Motor neuron (in vitro differentiated cells): ENCODE measurements around the gene NXPH4. TPM values are rescaled to one million over a fixed set of nuclear protein-coding genes. Genes with fewer than 3 reads are reported as not detected.

Experiments
- ATAC-seq, 8 experiments: fragments of 200-7000 bp; cut with Tn5 transposase; replicated peaks in 6 of 8; 2 replicates each; pipeline ENCODE4 v1.8.0; 2021; ENCODE audit warnings: mild to moderate bottlenecking in 8 of 8, moderate library complexity in 8 of 8
- H3K27ac ChIP-seq, 2 donors: fragments of 250-450 bp; sonication (Bioruptor Pico); 2 replicates each; pipeline ENCODE4 v1.9.0; 2021; ENCODE audit warnings: antibody characterized with exemption in 2 of 2, mild to moderate bottlenecking in 2 of 2, moderate library complexity in 1 of 2
- H3K4me1 ChIP-seq, 2 donors: fragments of 250-450 bp; sonication (Bioruptor Pico); replicated peaks in 1 of 2; 2 replicates each; pipeline ENCODE4 v1.6.1; 2021; ENCODE audit warnings: antibody characterized with exemption in 2 of 2, mild to moderate bottlenecking in 2 of 2, moderate library complexity in 1 of 2
- H3K4me3 ChIP-seq, 5 donors: fragments of 250-450 bp; sonication (Bioruptor Pico); 2 replicates each; pipeline ENCODE4 v1.9.0; 2021; ENCODE audit warnings: antibody characterized with exemption in 5 of 5, mild to moderate bottlenecking in 5 of 5, moderate library complexity in 4 of 5
- WGBS, 10 experiments: fragments of 450-650 bp; shearing (Covaris generic); methylation state at CpG; one replicate each; pipeline ENCODE4 v1.0.0; 2022; 5-methylcytosine and 5-hydroxymethylcytosine counted together
- in situ Hi-C, 9 experiments: fragments of 400-800 bp; cut with MboI; loops; one replicate each; pipeline ENCODE4 v1.15.0; 2021; ENCODE audit warnings: low sequenced_read_pairs in 9 of 9, low pct_unique_long_range_greater_than_20kb in 2 of 9; ENCODE audit not compliant: unreplicated experiment in 9 of 9
- total RNA-seq, 8 experiments: library from RNA; unstranded; fragments of 300-600 nt; gene quantifications; 2 replicates each; pipeline versions ENCODE4 v1.2.3 to v1.2.4, GENCODE V29; 2022

The NXPH4 gene
- total RNA-seq, 8 experiments from 2014 or later = 0.36 to 16.3 (median 10.7) TPM

- peaks cover 50 to 53% of the 10 kb centered on the region in 2 donors for H3K4me1 ChIP-seq
- ATAC-seq = peak; percentile 1 to 15 (median 8)
- 0 to 100% (median 12%) methylated on average over 1 to 11 of the region's 19 CpGs; no CpG with 5 or more reads in 7 of the 10 experiments for WGBS, 10 experiments
- peak overlapping the region; percentile 36 to 56 (median 42) for H3K4me3 ChIP-seq
- H3K27ac ChIP-seq = peak overlapping the region; percentile 94 to 100
- in situ Hi-C loops = loop anchor here in 1 of 9 experiments (25.0 kb wide), 1 partner anchor 221 kb away; the partner anchor contains the start of genes GLI1 and INHBE
Observed at GRCh38 chr12:57240926-57241401, 24.4 kb downstream of the NXPH4 start.

GRCh38 chr12:57241402-57242310, 25.1 kb downstream of the NXPH4 start:
- in situ Hi-C loops = loop anchor here in 1 of 9 experiments (25.0 kb wide), 1 partner anchor 221 kb away; the partner anchor contains the start of genes GLI1 and INHBE
- WGBS, 10 experiments = 0 to 40% (median 7%) methylated on average over 2 to 10 of the region's 48 CpGs; no CpG with 5 or more reads in 6 of the 10 experiments
- ATAC-seq = peak in 2 of 8 experiments; percentile 3 to 4
- Histone ChIP-seq H3K4me3 (peak overlapping the region; percentile 36 to 56 (median 42)), H3K4me1 (peaks cover 43 to 46% of the 10 kb centered on the region in 2 donors), H3K27ac (peak overlapping the region; percentile 94 to 100)

GRCh38 chr12:57242329-57242690, 25.7 kb downstream of the NXPH4 start:
- peaks cover 36 to 39% of the 10 kb centered on the region in 2 donors for H3K4me1 ChIP-seq
- peak overlapping the region; percentile 36 to 56 (median 42) for H3K4me3 ChIP-seq
- ATAC-seq = peak in 1 of 8 experiments; percentile 2
- 33% methylated on average over 3 of the region's 18 CpGs; no CpG with 5 or more reads in 9 of the 10 experiments for WGBS, 10 experiments
- peak overlapping the region; percentile 94 to 100 for H3K27ac ChIP-seq
- in situ Hi-C loops = loop anchor here in 1 of 9 experiments (25.0 kb wide), 1 partner anchor 220 kb away; the partner anchor contains the start of genes GLI1 and INHBE

- in situ Hi-C loops = loop anchor here in 1 of 9 experiments (25.0 kb wide), 1 partner anchor 219 kb away; the partner anchor contains the start of genes GLI1 and INHBE
- H3K27ac ChIP-seq = peak overlapping the region; percentile 94 to 100
- ATAC-seq = peak; percentile 21 to 70 (median 28)
- 0 to 10% (median 0%) methylated on average over 2 to 11 of the region's 45 CpGs; no CpG with 5 or more reads in 6 of the 10 experiments for WGBS, 10 experiments
- peaks cover 31 to 34% of the 10 kb centered on the region in 2 donors for H3K4me1 ChIP-seq
- H3K4me3 ChIP-seq = peak overlapping the region; percentile 36 to 56 (median 42)
Observed at GRCh38 chr12:57242691-57243454, 26.3 kb downstream of the NXPH4 start.

- Histone ChIP-seq H3K4me3 (peak overlapping the region; percentile 36 to 56 (median 42)), H3K4me1 (peaks cover 22 to 25% of the 10 kb centered on the region in 2 donors), H3K27ac (no peak overlapping the region)
- 4 to 64% (median 8%) methylated on average over 6 to 15 of the region's 41 CpGs; no CpG with 5 or more reads in 5 of the 10 experiments for WGBS, 10 experiments
- ATAC-seq = peak in 3 of 8 experiments; percentile 1 to 16 (median 3)
- in situ Hi-C loops = loop anchor here in 1 of 9 experiments (25.0 kb wide), 1 partner anchor 219 kb away; the partner anchor contains the start of genes GLI1 and INHBE
Observed at GRCh38 chr12:57243521-57244311, 27.1 kb downstream of the NXPH4 start.

GRCh38 chr12:57244312-57244696, 27.7 kb downstream of the NXPH4 start:
- WGBS, 10 experiments = 30 to 80% (median 49%) methylated on average over 1 to 4 of the region's 6 CpGs; no CpG with 5 or more reads in 6 of the 10 experiments
- in situ Hi-C loops = loop anchor here in 1 of 9 experiments (25.0 kb wide), 1 partner anchor 218 kb away; the partner anchor contains the start of genes GLI1 and INHBE
- H3K4me1 ChIP-seq = peaks cover 20 to 23% of the 10 kb centered on the region in 2 donors
- ATAC-seq = no peak
- H3K27ac ChIP-seq = no peak overlapping the region
- no peak overlapping the region for H3K4me3 ChIP-seq

- Histone ChIP-seq H3K4me1 (peaks cover 5 to 7% of the 10 kb centered on the region in 2 donors), H3K27ac (no peak overlapping the region), H3K4me3 (no peak overlapping the region)
- WGBS, 10 experiments = 50 to 100% (median 100%) methylated on average over 1 of the region's 1 CpG; no CpG with 5 or more reads in 5 of the 10 experiments
- no peak for ATAC-seq
- in situ Hi-C loops = loop anchor here in 1 of 9 experiments (25.0 kb wide), 1 partner anchor 215 kb away; the partner anchor contains the start of genes GLI1 and INHBE
Observed at GRCh38 chr12:57247041-57247440, 30.4 kb downstream of the NXPH4 start.

- Histone ChIP-seq H3K27ac (no peak overlapping the region), H3K4me1 (no peaks in the 10 kb centered on the region), H3K4me3 (no peak overlapping the region)
- WGBS, 10 experiments = 43 to 96% (median 85%) methylated on average over 1 to 7 of the region's 7 CpGs; no CpG with 5 or more reads in 3 of the 10 experiments
- ATAC-seq = no peak
- in situ Hi-C loops = loop anchor here in 1 of 9 experiments (25.0 kb wide), 1 partner anchor 213 kb away; the partner anchor contains the start of genes GLI1 and INHBE
Observed at GRCh38 chr12:57248934-57249742, 32.5 kb downstream of the NXPH4 start.

GRCh38 chr12:57250541-57250940, 33.9 kb downstream of the NXPH4 start:
- Histone ChIP-seq H3K4me1 (no peaks in the 10 kb centered on the region), H3K27ac (no peak overlapping the region), H3K4me3 (no peak overlapping the region)
- 88% methylated on average over 3 of the region's 3 CpGs; no CpG with 5 or more reads in 9 of the 10 experiments for WGBS, 10 experiments
- in situ Hi-C loops = no loop called here
- no peak for ATAC-seq

GRCh38 chr12:57250956-57251355, 34.4 kb downstream of the NXPH4 start, which contains the start of gene STAC3:
Gene STAC3 (minus strand): TSS chr12:57251187. CDS start chr12:57249636, 1,551 bp downstream.
- Histone ChIP-seq H3K27ac (no peak within 1 kb of the TSS), H3K4me3 (no peak within 1 kb of the TSS), H3K4me1 (no peaks in the 10 kb centered on the region)
- WGBS, 10 experiments = 51 to 100% (median 66%) methylated on average over 1 to 7 of the region's 7 CpGs; no CpG with 5 or more reads in 4 of the 10 experiments
- in situ Hi-C loops = no loop called here
- no peak for ATAC-seq
